Psoas muscle (tissue), 8 donors: Measurements from ENCODE around the gene VEGFA. TPM values are rescaled to one million over a fixed set of nuclear protein-coding genes. Genes with fewer than 3 reads are reported as not detected.

Experiments used
- ATAC-seq, 4 donors: fragments of 200-7000 bp; cut with Tn5 transposase; one replicate each; pipeline ENCODE4 v1.9.1; 2020; ENCODE audit warnings: moderate library complexity in 3 of 4, mild to moderate bottlenecking in 2 of 4
- DNase-seq, 2 donors: peaks; one replicate each; pipeline ENCODE4 v3.0.0-alpha.2; 2020
- H3K27ac ChIP-seq: fragments of 200-600 bp; one replicate; pipeline ENCODE4 v1.8.0; 2022
- H3K27me3 ChIP-seq, 3 donors: fragments of 200-600 bp in 1 of 3; one replicate each; pipeline versions ENCODE4 v1.6.1 to v1.8.0; 2013 to 2022; ENCODE audit warnings: low read length in 2 of 3, mild to moderate bottlenecking in 2 of 3, moderate library complexity in 1 of 3; ENCODE audit not compliant: insufficient read depth in 3 of 3
- H3K36me3 ChIP-seq, 2 donors: fragments of 200-600 bp in 1 of 2; one replicate each; pipeline versions ENCODE4 v1.6.1 to v1.8.0; 2013 to 2022; ENCODE audit warnings: low read depth in 1 of 2, mild to moderate bottlenecking in 1 of 2, moderate library complexity in 1 of 2; ENCODE audit not compliant: insufficient read depth in 1 of 2
- H3K4me1 ChIP-seq: fragments of 200-600 bp; one replicate; pipeline ENCODE4 v1.8.0; 2022
- H3K4me3 ChIP-seq: fragments of 200-600 bp; one replicate; pipeline ENCODE4 v1.8.0; 2022; ENCODE audit warnings: mild to moderate bottlenecking
- H3K9me3 ChIP-seq: fragments of 200-600 bp; one replicate; pipeline ENCODE4 v1.8.0; 2022
- WGBS, 3 donors: extraction: QIAGEN DNeasy Blood & Tissue Kit; methylation state at CpG; one replicate each; pipeline versions ENCODE4 v1.1.6 to v1.1.7; 2013; 5-methylcytosine and 5-hydroxymethylcytosine counted together
- intact Hi-C, 2 donors: fragments of 100-400 bp; cut with DNase I; formaldehyde crosslinking; loops; one replicate each; pipeline versions ENCODE4 v1.11.0 to v1.14.2; 2022
- polyA plus RNA-seq, 3 donors: library from polyadenylated mRNA; stranded (reverse); fragments of 200-250 nt; gene quantifications; one replicate each; pipeline ENCODE4 v1.2.3, GENCODE V29; 2013
- total RNA-seq, 4 donors: library from RNA; stranded (reverse); fragmentation: NEBNext Ultra II Directional in 2 of 4; extraction: Animal tissue kit (Norgen Biotek cat#: 25700) in 2 of 4; gene quantifications; one replicate each; pipeline versions ENCODE4 v1.2.1 to v1.2.4, GENCODE V29; 2021 to 2023
- TF ChIP-seq, protein P1 (sequence below): fragments of 200-600 bp; IDR thresholded peaks from one replicate; pipeline ENCODE4 v1.8.0; 2022; ENCODE audit warnings: antibody characterized with exemption
- donor health status: healthy with polysubstance abuse.
- donor health status: DM: no; HTN: no; CAD: no; lungs with moderate emphysema.
- donor health status: Bipolar disorder and iron deficiency.
- donor health status: healthy.
- donor health status: DM: yes; HTN: yes; CAD: no.
- donor health status: DM: no; HTN: no; CAD: no.
- donor health status: DM: no; HTN: no; CAD: no.
- donor health status: DM: yes; HTN: yes; CAD: no.

VEGFA gene
- total and polyA plus RNA-seq, 7 donors, result 78.1 to 345 (median 132) TPM

DNA sequence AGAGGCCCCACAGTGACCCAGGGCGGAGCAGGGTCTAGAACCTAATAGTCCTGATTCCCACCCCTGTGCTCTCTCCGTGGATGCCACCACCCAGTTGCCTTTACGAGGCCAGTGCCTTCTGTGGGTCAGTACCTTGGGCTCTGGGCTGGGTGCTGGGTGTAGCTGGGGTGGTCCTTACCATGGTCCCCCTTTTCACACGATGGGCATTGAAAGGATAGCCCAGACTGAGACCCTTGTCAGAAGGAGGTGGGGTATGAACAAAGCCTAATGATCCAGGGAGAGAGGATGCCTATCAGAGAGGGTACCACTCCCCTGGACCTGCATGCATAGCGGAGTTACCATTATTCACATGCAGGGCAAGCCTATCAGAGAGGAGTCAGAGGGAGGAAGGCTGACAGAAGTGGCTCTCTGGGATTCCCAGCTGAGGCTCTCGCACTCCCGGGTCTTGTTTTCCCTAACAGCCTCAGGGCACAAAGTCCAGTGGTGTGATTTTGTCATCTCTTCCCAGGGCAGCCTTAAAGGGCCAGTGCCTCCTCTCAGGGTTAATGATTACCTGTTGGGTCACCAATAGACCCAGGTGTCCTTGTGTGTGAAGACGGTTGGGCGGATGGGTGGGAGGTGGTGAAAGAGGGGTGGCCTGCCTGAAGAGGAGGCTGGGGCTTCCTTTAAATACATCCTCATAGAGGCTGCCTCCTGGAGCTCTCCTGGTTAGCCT is 36.2 kb downstream of the VEGFA start:
- DNase-seq, result no peak
- ATAC-seq, result no peak
- peak overlapping the region; percentile 86 for H3K27ac ChIP-seq
- no peaks in the 10 kb centered on the region for H3K27me3 ChIP-seq
- H3K9me3 ChIP-seq, result no peaks in the 10 kb centered on the region
- TF ChIP-seq, protein P1, sequence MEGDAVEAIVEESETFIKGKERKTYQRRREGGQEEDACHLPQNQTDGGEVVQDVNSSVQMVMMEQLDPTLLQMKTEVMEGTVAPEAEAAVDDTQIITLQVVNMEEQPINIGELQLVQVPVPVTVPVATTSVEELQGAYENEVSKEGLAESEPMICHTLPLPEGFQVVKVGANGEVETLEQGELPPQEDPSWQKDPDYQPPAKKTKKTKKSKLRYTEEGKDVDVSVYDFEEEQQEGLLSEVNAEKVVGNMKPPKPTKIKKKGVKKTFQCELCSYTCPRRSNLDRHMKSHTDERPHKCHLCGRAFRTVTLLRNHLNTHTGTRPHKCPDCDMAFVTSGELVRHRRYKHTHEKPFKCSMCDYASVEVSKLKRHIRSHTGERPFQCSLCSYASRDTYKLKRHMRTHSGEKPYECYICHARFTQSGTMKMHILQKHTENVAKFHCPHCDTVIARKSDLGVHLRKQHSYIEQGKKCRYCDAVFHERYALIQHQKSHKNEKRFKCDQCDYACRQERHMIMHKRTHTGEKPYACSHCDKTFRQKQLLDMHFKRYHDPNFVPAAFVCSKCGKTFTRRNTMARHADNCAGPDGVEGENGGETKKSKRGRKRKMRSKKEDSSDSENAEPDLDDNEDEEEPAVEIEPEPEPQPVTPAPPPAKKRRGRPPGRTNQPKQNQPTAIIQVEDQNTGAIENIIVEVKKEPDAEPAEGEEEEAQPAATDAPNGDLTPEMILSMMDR, result no peak
- 86 to 90% (median 87%) methylated on average over 9 of the region's 9 CpGs for WGBS, 3 donors
- H3K4me1 ChIP-seq, result peaks cover 36% of the 10 kb centered on the region
- H3K4me3 ChIP-seq, result no peak overlapping the region
- intact Hi-C loops, result no loop called here
- no peaks in the 10 kb centered on the region for H3K36me3 ChIP-seq

DNA sequence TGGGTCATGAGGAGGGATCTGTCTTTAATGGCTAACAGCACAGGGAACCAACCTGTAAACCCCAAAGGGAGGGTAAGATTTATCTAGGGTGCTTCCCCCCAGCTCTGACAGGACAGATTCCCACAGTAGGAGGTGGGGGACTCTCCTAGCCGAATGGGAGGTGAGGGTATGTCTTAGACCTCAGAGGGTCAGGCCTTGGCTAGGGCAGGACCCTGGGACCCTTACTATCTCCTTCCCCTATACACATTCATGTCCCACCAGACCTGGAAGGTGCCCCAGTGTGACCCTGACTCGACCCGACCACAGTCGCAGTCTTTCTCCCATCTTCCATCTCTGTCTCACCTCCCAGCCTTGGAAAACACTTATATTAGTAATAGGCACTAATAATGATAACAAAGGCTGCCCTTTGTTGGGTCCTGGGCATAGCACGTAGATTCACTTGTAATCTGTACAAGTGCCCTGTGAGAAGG is 36.8 kb downstream of the VEGFA start:
- TF ChIP-seq, protein P1, result no peak
- H3K27ac ChIP-seq, result peak overlapping the region; percentile 86
- no peaks in the 10 kb centered on the region for H3K27me3 ChIP-seq
- intact Hi-C loops, result no loop called here
- H3K4me3 ChIP-seq, result no peak overlapping the region
- no peaks in the 10 kb centered on the region for H3K9me3 ChIP-seq
- 90 to 94% (median 94%) methylated on average over 5 of the region's 5 CpGs for WGBS, 3 donors
- no peaks in the 10 kb centered on the region for H3K36me3 ChIP-seq
- DNase-seq (no peak), ATAC-seq (no peak)
- peaks cover 36% of the 10 kb centered on the region for H3K4me1 ChIP-seq

DNA sequence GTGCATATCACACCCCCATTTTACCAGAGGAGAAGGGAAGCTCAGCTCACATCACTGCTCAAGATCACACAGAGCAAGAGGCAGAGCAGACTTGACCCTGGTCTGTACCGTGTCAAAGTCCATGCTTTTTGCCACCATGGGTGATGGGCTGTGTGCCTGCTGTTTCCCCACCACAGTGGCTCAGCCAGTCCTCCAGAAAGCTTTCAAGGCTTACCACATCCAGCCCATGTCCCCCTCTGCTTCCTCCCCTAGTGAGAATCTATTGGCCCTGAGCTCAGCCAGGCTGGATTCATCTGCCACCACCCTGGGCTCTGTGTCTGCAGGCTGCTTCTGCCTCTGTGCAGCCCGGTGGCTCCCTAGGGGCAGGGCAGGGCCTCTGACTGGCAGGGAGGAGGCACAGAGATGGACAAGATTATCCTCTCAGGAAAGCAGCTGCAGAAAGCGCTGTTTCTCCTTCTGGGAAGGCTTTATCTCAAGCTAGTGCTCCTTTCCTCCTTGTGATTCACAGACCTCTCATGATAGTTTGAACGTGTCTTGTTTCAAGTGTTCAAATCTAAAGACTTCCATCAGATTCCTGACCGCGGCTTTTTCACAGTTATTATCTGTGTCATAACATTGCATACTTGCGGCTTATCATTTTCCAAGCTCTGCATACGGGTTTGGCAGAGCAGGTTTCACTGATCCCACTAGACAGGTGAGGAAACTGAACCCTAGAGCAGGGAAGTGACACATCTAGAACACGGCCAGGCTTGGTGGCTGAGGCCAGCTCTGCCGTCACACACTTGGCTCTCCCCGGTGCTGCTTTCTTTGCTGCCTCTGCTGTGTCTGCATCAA is 37.4 kb downstream of the VEGFA start:
- Histone ChIP-seq H3K36me3 (no peaks in the 10 kb centered on the region), H3K4me1 (peaks cover 36% of the 10 kb centered on the region), H3K4me3 (no peak overlapping the region), H3K9me3 (no peaks in the 10 kb centered on the region), H3K27ac (peak overlapping the region; percentile 86), H3K27me3 (no peaks in the 10 kb centered on the region)
- intact Hi-C loops, result no loop called here
- WGBS, 3 donors, result 22 to 33% (median 23%) methylated on average over 11 of the region's 11 CpGs
- ATAC-seq, result peak; percentile 92 to 95 (median 94)
- peak; percentile 77 to 91 for DNase-seq
- TF ChIP-seq, protein P1, result no peak

DNA sequence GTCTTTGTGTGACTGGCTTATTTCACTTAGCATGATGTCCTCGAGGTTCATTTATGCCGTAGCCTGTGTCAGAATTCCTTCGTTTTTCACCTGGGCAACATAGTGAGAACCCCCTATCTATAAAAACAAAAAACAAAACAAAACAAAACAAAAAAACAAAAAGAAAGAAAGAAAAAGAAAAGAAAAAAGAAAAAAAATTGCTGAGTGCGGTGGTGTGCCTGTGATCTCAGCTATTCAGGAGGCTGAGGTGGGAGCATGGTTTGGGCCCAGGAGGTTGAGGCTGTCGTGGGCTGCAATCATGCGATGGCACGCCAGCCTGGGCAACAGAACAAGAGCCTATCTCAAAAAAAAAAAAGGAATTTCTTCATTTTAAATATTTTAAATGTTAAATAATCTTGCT is 38.4 kb downstream of the VEGFA start:
- DNase-seq (no peak), ATAC-seq (no peak)
- Histone ChIP-seq H3K4me3 (no peak overlapping the region), H3K27ac (peak overlapping the region; percentile 86), H3K27me3 (no peaks in the 10 kb centered on the region), H3K36me3 (no peaks in the 10 kb centered on the region), H3K9me3 (no peaks in the 10 kb centered on the region), H3K4me1 (peaks cover 35% of the 10 kb centered on the region)
- WGBS, 3 donors, result 94 to 96% (median 96%) methylated on average over 7 of the region's 7 CpGs
- intact Hi-C loops, result no loop called here
- TF ChIP-seq, protein P1, result no peak
